NCI-H510A treated with DMSO at 0.1 percent for 48 hours (cell line): Measurements from ENCODE around the gene CDH16.
"Not testable (repeated sequence)": the region's sequence is repeated elsewhere in the genome, so short reads cannot be mapped to it uniquely, and the experiment has no call there.

Experiments used
- DNase-seq: peaks from one replicate; lab custom pipeline; 2025; lab: John Stamatoyannopoulos, UW

The CDH16 gene

DNA sequence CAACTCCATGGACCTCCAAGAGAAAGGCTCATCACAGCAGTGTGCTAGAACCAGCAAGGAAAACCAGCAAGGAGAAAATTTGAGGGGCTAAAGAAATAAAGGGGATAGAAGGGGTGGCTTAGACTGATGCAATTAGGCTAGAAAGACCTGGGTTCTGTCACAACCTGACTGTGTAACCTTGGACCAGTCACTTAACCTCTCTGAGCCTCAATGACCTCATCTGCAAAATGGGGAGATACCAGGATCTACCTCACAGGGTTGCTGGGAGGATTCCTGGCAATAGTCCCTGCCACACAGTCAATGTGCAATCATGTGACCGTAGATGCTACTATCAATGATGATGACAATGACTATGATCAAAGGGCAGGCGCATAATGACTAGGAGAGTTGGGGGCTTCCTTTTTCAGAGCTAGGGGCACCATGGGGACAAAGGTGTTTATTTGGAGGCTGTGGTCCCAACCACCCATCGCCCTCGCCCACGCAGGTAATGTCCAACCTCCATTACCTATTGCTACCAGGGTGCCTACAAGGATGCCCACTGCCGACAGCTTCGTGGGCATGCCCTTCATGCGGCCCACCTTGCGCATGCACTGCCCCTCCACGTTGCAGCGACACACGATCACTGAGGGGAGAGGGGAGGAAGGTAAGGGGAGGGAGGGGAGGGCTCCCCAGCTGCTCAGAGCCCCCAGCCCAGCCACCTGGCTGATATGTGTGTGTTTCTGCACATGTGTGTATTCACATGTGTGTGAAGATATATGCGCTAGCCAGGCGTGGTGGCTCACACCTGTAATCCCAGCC, 9.7 kb downstream of the CDH16 start:
- no peak for DNase-seq

DNA sequence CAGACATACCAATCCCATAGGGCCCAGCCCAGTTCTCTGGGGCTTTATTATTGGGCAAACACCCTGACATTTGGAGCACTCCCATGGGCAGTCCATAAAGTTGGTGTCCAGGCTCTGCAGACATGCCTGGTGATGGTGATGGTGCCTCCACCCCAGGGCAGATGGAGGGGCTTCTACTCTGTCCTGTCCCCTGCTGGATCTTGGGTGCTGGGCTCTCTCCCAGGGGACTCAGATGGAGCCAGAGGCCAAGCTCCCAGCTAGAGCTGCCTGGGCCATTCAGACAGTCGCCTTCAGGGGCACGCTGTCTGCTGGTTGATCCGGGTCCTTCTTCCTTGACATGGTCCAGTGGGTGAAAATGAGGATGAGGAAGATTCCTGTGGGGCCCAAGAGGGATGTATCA, 10.6 kb downstream of the CDH16 start:
- DNase-seq: no peak

DNA sequence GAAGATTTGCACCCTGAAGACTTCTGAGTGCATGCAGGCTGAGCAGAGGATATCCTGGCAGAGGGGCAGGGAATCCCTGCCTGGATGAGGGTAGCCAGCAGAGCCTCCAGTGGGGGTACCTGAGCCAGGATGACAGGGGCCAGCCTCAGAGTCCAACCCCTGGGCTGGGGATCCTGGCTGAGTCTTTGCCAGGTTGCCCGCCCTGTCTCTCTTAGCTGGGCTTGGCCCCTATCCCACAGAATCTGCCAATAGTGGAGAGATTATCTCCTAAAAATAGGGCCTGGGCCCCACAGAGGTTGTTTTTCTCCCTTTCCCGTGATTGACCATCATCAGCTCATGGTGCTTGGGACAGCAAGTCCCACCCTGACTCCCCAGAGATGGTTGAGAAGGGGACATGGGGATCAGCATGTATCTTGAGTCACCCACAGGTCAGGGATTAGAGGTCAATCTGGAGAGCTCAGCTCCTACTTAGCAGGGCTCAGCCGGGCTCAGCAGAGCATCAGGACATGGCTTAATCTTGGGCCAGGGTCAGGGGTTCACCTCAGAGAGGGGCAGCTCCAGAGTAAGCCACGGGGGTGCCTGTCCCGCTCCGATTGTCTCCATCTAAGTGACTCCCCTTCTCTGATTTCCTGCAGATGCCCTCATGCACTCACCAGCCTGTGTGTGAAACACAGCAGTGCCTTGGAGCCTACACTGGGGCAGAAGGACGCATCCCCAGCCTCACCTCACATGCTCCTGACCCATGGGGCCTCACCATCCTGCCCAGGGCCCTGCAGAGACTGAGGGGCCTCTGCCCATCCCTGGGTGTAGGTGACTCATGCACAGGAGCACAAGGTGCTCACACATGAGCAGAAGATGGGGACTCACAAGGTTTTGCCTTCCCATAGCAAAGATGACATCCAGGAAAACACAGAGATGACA, 11.5 kb downstream of the CDH16 start:
- no peak for DNase-seq

DNA sequence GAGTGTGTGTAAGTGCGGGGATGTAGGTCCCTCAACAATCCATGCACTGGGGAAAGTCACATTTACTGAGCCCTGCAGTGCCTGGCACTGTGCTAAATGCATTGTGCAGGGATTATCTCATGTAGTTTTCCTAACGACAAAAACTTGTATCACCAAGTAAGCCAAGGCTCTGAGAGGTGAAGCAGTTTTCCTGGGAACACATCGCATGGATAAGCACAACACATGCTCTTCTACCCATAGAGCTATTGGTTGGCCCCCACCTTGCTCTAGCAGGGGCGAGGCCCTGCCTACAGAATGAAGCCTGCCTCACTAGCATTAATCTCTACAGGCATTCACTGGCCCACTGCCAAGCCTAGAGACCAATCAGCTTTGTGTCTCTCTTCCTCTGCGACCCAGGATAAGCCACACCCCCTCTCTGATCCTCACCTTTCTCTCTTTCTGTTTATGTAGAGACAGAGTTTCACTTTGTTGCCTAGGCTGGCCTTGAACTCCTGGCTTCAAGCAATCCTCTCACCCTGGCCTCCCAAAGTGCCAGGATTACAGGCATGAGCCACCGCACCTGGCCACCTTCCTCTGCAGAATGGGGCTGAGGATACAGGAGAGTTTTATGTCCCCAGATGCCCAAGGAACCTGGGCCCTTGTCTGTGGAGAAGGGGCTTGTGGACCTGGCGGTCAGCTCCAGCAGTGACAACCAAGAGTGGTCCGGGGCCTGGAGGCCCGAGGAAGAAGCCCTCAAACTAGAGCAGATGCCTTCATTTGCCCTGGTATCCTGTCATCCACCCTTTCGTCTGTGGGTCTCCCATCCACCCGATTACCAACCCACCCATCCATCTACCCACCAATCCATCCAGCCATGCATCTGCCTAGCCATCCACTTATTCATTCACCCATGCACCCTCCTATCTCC, 12.8 kb downstream of the CDH16 start:
- DNase-seq: peak; percentile 60

DNA sequence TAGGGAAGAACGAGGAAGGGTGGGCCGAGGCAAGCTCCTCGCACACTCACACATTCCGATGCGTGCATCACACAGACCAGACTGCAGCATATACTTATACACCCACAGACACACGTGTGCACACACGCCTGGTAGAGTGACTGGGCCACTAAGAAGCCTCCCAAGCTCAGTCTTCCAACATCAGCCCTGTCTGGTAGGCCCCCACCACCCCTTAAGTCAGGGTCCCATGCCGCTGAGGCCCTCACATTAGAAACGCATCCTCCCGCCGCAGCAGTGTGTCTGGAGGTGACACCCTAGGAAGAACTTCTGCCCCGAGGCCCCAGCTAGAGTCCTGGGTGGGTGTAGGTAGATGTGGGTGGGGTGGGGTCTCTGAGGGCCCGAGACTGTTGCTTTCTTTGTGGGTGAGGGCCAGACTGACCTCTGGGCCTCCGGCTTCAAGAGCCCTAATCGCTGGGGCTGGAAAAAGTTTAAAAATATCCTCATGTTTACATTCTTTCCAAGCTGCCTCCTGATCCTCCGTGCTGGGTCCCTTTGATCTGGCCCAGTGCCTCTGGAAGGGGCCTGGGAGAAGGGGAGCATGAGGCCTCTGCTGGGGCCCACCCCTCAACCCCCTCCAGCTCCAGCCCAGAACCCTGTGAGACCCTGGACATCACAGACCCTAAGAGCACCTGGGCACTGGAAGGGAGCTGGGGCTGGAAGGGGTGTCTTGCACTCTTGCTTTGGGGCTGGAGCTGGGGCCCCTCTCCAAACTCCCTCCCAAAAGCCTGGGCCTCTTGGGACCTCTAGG, 13.6 kb downstream of the CDH16 start:
- no peak for DNase-seq

DNA sequence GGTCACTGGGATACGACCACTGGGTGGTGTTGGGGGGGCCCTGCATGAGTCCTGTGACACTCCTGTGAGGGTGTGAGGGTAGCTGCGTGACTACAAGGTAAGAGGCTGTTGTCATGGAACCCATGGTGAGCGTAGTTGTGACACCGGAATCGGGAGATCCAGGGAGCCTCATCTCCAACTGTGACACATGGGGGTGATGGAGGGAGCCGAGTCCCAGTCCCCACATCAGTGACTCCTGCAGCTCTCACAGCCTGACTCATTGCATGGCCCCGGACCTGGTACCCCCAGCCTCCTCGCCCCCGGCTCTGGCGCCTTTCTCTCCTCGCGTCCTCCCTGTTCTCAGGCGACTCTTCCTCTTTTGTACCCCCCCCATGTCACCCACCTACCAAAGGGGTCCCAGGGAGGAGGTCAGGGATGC, 14.2 kb downstream of the CDH16 start:
- no peak for DNase-seq

DNA sequence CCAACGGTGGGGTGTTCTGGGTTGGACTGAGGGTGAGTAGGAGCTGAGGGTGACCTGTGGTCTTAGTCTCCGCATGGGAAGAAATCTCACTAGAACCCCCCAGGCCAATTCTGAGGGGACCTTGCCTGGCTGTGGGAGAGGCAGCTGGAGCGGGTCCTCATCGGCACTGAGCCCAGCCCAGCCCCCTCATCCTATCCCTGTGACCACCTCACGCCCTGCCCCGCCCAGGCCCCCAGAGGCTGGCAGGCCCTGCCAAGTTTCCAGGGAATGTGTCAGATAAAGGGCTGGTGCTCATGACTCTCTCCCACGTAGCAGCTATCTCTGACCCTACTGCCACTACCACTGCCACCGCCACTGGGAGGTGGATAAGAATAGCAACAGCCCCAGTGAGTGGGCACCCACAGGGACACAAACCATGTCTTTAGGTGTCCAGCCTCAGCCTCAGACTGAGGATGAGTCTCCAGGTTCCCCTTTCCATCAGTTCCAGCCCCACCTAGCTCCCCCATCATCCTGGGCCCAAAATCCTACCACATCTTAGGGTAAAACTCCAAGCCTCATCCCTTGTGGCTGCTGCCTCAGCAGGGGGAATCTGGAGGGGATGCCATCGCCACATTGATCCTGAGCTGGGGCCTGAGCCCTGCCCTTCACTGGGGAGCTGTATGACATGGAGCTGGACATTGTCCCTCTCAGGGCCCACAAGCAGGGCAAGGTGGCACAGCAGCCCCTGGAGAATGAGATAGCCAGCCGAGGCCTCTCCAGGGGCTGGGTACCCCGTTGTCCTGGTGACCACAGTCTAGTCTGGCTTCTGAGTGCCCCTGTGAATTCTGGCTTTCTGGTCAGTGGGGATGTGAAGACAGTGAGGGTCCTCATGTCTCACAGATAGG, 14.9 kb downstream of the CDH16 start:
- DNase-seq: no peak

DNA sequence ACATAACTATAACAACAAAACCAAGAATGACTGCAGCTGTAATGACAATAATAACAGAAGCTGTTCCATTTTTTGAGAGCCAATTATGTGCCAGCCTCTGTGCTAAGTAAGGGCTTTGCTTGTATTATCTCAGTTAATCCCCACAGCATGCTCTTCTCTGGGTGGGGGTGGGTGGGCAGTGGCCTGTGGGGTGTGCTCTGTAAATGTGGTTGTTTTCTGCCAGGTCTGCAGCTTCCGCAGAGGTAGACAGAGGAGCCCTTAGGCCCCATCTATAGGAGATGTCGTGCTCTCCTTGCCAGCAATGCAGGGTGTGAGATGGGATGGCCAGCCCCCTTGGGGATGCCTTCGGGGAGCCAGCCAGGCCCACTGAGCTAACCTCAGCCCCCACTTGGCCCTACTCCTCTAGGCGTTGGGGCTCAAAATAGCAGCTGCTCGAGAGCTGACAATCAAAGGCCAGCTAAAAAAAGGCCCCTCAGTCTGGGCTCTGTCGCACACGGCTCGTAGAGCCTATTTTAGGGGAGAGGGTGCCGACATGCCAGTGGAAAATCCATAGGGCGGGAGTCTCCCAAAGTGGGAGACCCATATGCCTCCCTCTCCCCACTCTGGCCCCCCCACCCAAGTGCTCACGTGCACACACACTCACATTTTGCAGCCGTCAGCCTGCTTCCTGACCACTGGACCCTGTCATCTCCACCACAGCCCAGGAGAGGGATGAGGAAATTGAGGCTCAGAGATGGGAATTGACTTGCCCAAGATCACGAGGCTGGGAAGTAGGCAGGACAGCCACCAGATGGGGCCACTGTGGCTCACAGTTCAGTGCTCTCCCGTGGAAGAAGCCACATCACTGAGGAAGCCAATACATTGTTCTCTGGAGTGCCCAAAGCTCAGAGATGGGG, 15.8 kb downstream of the CDH16 start:
- DNase-seq: no peak

DNA sequence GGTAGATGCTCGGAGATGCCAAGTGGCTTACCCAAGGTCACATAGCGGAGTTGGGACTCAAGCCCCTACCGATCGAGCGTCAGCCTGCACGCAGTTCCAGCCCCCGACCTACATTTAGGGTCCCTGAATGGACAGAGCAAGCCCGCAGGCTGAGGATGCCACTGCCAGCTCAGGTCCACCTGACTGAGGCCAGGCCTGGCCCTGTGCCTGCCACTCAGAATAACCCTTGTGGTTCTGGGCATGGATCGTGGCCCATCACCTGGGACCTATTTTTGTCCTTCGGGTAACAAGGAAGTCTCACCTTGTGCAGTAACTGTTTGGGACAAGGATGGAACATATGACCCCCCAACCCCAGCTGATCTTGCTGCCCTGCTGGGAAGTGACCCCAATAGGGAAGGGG, 17.1 kb downstream of the CDH16 start:
- DNase-seq: no peak

DNA sequence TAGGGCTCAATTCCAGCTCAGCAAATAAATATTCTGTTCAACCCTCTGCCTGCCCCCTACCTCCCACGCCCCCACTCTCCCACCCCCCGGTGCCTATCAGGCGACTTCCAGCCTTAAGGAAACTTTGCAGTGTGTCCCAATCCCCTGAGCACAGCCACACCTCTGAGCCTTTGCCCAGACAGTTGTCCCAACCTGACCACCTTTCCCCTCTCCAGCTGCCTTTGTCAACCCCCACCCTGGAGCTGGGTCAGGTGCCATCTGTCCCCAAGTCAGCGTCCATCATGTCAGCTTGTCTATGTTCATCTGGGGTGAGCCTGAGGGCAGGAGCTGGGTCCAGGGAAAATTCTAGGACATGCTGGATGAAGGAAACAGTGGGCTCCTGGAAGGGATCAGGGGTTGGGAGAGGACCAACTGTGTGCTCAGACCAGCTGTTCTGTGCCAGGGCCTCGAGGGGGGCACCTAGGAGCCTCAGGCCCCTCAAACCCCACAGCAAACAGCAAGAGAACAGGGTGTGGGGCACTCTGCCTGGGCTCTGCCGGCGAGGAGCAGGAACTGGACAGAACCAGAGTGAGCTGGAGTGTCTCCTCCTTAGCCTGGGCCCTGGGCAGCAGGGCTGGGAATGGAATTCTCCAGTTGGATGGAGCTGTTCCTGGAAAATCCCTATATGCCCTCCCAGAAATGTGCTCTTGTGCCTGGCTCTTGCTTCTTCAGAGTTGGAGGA, 17.8 kb downstream of the CDH16 start:
- DNase-seq: no peak

DNA sequence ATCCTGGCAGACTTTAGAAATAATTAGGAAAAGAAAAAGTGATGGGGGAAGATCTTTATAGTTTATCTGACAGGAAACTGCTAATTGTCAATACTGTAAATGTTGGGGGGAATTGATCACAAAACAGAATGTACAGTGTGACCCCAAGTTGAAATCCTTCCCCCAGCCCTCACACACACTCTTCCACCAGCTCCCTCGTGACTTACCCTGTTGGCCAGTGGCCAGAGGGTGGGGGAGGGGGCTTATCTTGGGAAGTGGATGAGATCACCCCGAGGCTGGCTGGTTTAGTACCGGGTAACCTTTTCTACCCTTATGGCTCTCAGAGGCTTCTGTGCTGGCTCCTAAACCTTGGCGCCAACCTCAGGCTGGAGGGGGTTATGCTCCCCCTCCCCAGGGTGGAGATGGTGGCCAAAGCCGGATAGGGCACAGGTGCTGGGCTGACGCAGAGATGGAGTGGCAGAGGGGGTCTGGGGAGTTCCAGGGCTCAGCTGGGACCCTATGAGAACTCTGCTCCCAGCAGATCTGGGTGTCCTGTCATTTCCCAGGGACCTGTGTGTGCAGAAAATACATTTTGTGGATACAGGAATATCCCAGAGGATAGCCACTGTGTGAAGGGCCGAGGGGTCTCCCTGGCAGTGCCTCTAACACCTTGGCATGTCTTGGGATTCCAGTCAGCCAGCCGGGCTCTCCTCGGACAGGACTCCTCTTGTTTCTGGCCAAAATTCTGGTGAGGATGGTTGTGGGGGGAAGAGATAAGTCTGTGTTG, 18.6 kb downstream of the CDH16 start:
- peak; percentile 23 for DNase-seq

DNA sequence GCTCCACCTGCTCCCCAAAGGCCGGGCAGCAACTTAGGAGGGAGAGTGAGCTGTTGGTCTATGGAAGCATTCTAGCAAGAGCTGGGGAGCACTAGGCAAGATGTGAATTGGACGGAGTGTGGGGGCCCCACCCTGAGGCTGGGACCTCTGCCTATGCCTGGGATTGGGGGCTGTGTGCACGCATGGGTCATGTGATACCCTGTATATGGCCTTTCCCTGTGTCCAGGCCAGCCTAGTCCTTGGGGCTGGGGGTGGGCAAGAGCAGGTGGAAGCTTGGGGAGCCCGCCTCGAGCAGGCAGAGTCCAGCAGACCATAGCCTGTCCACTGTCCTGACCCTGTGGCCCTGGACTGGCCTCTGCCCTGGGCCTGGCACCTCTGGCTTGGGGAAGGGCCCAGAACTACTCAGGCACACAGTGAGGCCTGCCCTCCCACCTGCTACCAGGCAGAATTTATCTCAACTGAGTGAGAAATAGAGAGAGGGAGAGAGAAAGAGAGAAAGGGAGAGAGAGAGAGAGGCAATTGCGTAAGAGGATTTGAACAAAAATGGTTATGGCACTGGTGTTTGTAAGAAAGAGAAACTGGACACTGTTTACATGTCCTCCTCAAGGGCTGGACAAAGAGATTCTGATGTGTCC, 19.3 kb downstream of the CDH16 start:
- DNase-seq: no peak

DNA sequence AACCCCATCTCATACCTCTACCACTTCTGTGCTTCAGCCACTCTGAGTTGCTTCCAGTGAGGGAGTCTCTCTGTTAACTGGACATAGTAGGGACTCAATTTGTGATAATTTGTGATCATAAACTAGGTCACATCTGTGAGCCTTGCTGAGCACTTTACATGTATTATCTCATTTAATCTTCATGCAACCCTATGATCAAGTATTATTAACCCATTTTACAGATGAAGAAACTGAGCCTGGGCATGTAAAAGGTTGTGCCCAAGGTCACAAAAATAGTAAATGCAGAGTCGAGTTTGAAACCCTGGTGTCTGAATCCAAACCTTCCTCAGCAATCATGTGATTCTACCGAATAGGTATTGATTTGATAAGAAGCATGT, 19.8 kb downstream of the CDH16 start:
- no peak for DNase-seq

DNA sequence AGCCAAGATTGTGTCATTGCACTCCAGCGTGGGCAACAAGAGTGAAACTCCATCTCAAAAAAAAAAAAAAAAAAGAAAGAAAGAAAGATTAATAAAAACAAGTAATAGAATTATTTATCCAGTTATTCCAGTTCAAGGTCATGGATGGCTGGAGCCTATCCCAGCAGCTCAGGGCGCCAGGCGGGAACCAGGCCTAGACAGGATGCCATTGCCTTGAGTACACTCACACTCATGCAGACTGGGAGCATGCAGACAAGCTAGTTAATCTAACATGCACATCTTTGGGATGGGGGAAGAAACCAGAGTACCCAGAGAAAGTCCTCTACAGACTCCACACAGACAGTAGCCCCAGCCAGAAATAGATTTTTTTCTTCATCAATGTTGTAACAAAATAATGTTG, 20.5 kb downstream of the CDH16 start:
- no peak for DNase-seq

DNA sequence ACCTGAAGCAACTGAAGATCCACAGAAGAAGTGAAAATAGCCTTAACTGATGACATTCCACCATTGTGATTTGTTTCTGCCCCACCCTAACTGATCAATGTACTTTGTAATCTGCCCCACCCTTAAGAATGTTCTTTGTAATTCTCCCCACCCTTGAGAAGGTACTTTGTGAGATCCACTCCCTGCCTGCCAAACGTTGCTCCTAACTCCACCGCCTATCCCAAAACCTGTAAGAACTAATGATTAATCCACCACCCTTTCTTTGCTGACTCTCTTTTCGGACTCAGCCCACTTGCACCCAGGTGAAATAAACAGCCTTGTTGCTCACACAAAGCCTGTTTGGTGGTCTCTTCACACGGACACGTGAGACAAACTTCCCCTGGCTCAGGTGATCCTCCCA, 22.0 kb downstream of the CDH16 start:
- DNase-seq: not testable (repeated sequence)

DNA sequence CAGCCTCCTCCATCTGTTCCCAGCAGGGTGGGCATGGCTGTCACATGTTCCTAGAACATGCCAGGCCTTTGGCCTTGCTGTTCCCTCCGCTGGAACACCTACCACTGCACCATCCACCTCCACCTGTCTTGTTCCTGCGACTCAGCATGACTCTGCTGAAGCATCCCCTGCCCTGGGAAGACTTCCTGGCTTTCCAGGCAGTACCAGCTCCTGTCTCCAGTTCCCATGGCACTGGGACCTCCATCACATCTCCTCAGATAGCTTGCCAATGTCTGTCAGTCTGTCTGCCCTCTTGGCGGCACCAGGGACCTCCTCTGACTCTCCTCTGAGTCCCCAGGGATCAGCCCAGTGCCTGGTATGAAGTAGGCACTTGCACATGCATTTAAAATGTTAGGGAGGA, 22.7 kb downstream of the CDH16 start:
- DNase-seq: no peak

DNA sequence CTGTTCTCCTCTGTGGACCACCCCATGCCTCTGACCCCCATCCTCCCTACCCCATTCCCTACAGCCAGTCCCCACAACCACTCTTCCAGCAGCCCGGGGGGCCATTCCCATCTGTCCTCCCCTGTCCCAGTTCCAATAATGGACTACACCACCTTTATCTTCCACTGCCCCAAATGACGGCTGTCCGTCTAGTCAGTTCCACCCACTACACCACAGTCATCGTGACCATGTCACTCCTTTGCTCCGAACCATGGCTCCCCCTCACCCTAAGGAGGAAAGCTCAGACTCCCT, 23.1 kb downstream of the CDH16 start:
- no peak for DNase-seq
